BJ (cell line): ENCODE measurements around the gene OR10G3. TPM values are rescaled to one million over a fixed set of nuclear protein-coding genes. Genes with fewer than 3 reads are reported as not detected.
"Not testable (repeated sequence)": the region's sequence is repeated elsewhere in the genome, so short reads cannot be mapped to it uniquely, and the experiment has no call there.

Source experiments
- CTCF ChIA-PET: fragments of 350-600 bp; formaldehyde crosslinking; extraction: SDS; loops from one replicate; lab custom pipeline; 2021; ENCODE audit warnings: antibody characterized with exemption, inconsistent platforms; lab: Yijun Ruan, JAX
- POLR2A ChIA-PET: fragments of 300-600 bp; sonication (Branson Sonifier 250); formaldehyde crosslinking; extraction: SDS; loops from one replicate; lab custom pipeline; 2021; ENCODE audit warnings: antibody characterized with exemption; lab: Charles Lee
- DNase-seq: peaks from one replicate; pipeline ENCODE4 v3.0.0-alpha.2; 2011; ENCODE audit warnings: low read depth
- H3K27me3 ChIP-seq: 2 replicates; pipeline ENCODE4 v1.6.0; 2011; ENCODE audit warnings: low read length; ENCODE audit not compliant: control insufficient read depth, insufficient read depth
- H3K36me3 ChIP-seq: 2 replicates; pipeline ENCODE4 v1.5.1; 2011; ENCODE audit warnings: low read length; ENCODE audit not compliant: control insufficient read depth, insufficient read depth
- H3K4me3 ChIP-seq: 2 replicates; pipeline ENCODE4 v1.5.1; 2011; ENCODE audit warnings: low read depth, mild to moderate bottlenecking, control low read depth, low read length
- polyA minus RNA-seq: library from RNA; depleted of rRNA, polyadenylated mRNA; stranded (reverse); fragments of >200 nt; gene quantifications from 2 replicates; pipeline ENCODE4 v1.2.3, GENCODE V29; 2011; rRNA and poly(A)+ RNA removed
- polyA plus RNA-seq: library from polyadenylated mRNA; depleted of rRNA; stranded (reverse); fragments of >200 nt; gene quantifications from 2 replicates; pipeline ENCODE4 v1.2.3, GENCODE V29; 2011; rRNA removed
- TF ChIP-seq, protein P1 (sequence below): IDR thresholded peaks from 2 replicates; pipeline ENCODE4 v1.5.1; 2011; ENCODE audit warnings: low read depth, mild to moderate bottlenecking, control low read depth, inconsistent platforms, low read length, moderate library complexity; ENCODE audit not compliant: insufficient read depth

OR10G3 gene, protein sequence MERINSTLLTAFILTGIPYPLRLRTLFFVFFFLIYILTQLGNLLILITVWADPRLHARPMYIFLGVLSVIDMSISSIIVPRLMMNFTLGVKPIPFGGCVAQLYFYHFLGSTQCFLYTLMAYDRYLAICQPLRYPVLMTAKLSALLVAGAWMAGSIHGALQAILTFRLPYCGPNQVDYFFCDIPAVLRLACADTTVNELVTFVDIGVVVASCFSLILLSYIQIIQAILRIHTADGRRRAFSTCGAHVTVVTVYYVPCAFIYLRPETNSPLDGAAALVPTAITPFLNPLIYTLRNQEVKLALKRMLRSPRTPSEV
- not detected in 2 replicates for polyA plus RNA-seq
- polyA minus RNA-seq, result not detected in 2 replicates

DNA sequence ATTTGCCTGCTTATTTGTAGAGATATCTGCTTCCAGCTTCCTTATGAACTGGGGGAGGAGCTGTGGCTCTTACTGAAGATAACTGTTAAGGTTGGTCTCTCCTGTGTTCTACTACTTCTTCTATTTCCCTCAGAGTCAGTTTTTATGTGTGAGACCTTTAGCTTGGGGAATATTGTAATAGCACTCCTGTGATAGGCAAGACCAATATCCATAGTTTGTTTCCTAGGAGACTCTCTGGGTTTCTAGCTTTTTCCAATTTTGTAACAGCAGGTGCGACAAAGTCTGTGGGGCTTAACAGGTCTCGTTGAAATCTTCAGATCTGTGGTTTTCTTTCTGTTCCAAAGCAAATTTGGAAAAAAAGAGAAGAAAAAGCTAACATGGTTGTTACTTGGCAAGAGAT is at the start of gene OR10G3:
Gene OR10G3, minus strand, starts transcription at position 101 of the 400 bp plus-strand sequence. CDS start 9,332 bp downstream, outside the sequence.
- DNase-seq, result no peak
- CTCF ChIA-PET, result no interaction called here
- H3K36me3 ChIP-seq, result no peaks in the 10 kb centered on the region
- no peaks in the 10 kb centered on the region for H3K27me3 ChIP-seq
- POLR2A ChIA-PET, result no interaction called here
- H3K4me3 ChIP-seq, result no peak within 1 kb of the TSS
- TF ChIP-seq, protein P1, sequence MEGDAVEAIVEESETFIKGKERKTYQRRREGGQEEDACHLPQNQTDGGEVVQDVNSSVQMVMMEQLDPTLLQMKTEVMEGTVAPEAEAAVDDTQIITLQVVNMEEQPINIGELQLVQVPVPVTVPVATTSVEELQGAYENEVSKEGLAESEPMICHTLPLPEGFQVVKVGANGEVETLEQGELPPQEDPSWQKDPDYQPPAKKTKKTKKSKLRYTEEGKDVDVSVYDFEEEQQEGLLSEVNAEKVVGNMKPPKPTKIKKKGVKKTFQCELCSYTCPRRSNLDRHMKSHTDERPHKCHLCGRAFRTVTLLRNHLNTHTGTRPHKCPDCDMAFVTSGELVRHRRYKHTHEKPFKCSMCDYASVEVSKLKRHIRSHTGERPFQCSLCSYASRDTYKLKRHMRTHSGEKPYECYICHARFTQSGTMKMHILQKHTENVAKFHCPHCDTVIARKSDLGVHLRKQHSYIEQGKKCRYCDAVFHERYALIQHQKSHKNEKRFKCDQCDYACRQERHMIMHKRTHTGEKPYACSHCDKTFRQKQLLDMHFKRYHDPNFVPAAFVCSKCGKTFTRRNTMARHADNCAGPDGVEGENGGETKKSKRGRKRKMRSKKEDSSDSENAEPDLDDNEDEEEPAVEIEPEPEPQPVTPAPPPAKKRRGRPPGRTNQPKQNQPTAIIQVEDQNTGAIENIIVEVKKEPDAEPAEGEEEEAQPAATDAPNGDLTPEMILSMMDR, result no peak

DNA sequence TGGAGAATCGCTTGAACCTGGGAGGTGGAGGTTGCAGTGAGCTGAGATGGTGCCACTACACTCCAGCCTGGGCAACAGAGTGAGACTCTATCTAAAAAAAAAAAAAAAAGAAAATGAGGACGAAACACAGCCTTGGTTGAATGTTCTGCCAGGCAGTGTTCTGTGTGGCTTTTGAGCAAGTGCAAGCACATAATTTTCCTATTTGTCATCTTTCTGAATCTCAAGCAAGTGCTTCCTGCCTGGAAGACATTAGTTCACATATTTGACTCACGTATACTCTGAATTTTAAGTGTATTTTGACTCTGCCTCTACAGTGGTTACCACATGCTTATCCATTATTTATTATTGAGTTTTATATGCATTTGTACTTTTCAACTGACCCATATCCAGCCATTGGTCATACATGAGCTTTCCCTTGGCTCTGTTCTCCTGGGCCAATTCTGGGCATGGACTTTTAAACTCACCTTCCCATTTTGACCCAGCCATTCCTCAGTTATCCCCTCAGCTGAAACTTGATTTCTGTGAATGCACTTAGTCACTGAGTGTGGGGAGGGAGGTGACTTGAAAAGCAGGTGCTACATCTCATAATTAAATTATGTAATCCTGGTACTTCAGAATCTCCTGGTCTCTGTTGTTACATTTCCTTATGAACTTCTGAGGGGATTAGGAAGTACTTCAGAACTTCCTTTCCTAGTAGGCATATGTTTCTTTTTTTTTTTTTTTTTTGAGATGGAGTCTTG is 46.8 kb upstream of the OR10G3 start:
- H3K4me3 ChIP-seq, result no peak overlapping the region
- POLR2A ChIA-PET, result no interaction called here
- TF ChIP-seq, protein P1, result no peak
- CTCF ChIA-PET, result no interaction called here
- H3K27me3 ChIP-seq, result no peaks in the 10 kb centered on the region
- no peak for DNase-seq
- no peaks in the 10 kb centered on the region for H3K36me3 ChIP-seq

DNA sequence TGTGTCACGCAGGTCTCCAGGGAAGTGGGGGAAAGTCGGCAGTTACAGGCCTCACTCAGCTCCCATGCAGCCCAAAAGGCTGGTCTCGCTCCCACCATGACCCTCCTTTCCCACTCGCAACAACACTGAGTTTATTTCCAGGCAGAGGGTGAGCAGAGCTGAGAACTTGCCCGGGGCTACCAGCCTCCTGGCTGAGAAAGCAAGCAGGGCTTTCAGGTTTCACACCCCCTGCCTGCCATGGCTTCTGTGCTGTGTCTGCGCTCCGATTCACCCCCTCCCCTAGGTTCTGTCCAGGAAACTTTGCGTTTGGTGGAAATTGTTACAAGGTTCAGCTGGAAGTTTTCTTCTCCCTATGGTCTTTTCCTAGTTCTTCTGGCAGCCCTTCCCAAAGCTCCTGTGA is 37.7 kb upstream of the OR10G3 start:
- TF ChIP-seq, protein P1, result no peak
- Histone ChIP-seq H3K27me3 (no peaks in the 10 kb centered on the region), H3K36me3 (no peaks in the 10 kb centered on the region), H3K4me3 (no peak overlapping the region)
- ChIA-PET CTCF (interaction anchor here (0.9 to 1.2 kb wide), 2 partner anchors 8 to 13 kb away, joined by 3 read pairs; no protein-coding TSS in a partner anchor), POLR2A (no interaction called here)
- DNase-seq, result no peak

DNA sequence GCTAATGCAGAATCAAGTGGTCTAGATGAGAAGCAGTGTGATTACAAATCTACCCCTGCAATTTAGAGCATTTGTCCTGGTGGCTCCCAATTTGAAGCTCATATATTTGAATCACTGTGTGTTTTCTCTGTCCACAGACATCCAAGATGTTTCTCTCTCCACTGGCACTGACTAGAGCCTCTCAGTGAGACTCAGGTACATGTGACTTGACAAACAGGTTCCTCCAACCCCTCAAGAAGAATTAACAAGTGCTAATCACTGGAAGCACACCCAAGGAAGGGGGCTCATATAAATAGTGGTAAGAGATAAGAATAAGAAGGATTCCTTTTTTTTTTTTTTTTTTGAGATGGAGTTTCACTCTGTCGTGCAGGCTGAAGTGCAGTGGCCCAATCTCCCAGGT is 34.4 kb upstream of the OR10G3 start:
- Histone ChIP-seq H3K4me3 (no peak overlapping the region), H3K36me3 (no peaks in the 10 kb centered on the region), H3K27me3 (no peaks in the 10 kb centered on the region)
- TF ChIP-seq, protein P1, result no peak
- no peak for DNase-seq
- CTCF ChIA-PET, result no interaction called here
- POLR2A ChIA-PET, result no interaction called here

DNA sequence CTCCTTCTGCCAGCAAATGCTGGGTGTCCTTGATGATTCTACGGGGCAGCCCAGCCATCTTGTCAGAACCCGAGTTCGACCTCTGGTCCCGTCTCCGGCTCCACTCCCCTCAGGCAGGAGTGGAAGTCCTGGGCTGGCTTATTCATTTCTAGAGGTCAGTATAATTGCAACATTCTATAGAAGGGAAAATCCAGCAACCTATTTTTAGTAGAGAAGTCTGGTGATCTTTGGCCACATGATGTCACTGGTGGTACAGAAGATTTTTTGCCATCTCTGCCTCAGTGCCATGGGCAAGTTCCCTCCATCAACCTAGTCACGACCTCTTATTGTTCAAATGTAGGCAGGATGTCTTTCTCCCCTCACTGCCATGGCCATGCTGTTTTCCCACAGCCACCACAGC is 32.4 kb upstream of the OR10G3 start:
- H3K4me3 ChIP-seq, result no peak overlapping the region
- H3K36me3 ChIP-seq, result no peaks in the 10 kb centered on the region
- POLR2A ChIA-PET, result no interaction called here
- TF ChIP-seq, protein P1, result no peak
- CTCF ChIA-PET, result no interaction called here
- no peak for DNase-seq
- no peaks in the 10 kb centered on the region for H3K27me3 ChIP-seq

DNA sequence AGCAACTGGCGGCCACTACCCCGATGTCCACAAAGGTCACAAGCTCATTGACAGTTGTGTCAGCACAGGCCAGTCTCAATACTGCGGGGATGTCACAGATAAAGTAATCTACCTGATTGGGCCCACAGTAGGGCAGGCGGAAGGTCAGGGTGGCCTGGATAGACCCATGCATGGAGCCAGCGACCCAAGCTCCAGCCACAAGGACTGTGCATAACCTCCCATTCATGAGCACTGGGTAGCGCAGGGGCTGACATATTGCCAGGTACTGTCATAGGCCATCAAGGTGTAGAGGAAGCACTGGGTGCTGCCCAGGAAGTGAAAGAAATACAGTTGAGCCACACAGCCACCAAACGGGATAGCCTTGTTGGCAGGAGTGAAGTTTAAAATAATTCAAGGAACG is 22.3 kb upstream of the OR10G3 start:
- H3K4me3 ChIP-seq, H3K27me3 ChIP-seq, DNase-seq, CTCF ChIA-PET, POLR2A ChIA-PET, H3K36me3 ChIP-seq: not testable (repeated sequence)
